GM12878 (cell line): ENCODE measurements around the gene NANOS1. TPM values are rescaled to one million over a fixed set of nuclear protein-coding genes. Genes with fewer than 3 reads are reported as not detected.
"Not testable (repeated sequence)": the region's sequence is repeated elsewhere in the genome, so short reads cannot be mapped to it uniquely, and the experiment has no call there.

Source experiments
- ATAC-seq: fragments of 200-7000 bp; cut with Tn5 transposase; 3 replicates; pipeline ENCODE4 v1.9.1; 2020; ENCODE audit warnings: mild to moderate bottlenecking, moderate library complexity
- BruUV-seq: library from RNA; stranded (reverse); fragments of 400-500 nt; replicated peaks from 2 replicates; lab custom pipeline; 2021; lab: Mats Ljungman, UMichigan
- CTCF ChIA-PET: fragments of 300-600 bp; sonication (Branson Sonifier 250); formaldehyde crosslinking; extraction: SDS; loops from one replicate; lab custom pipeline; 2021; ENCODE audit warnings: inconsistent platforms; lab: Yijun Ruan, JAX
- POLR2A ChIA-PET: fragments of 350-600 bp; formaldehyde crosslinking; extraction: SDS; loops from one replicate; lab custom pipeline; 2021; ENCODE audit warnings: inconsistent platforms; lab: Charles Lee
- RAD21 ChIA-PET: fragments of 300-600 bp; sonication (Branson Sonifier 250); formaldehyde crosslinking; loops from one replicate; lab custom pipeline; 2023; ENCODE audit warnings: antibody characterized with exemption; ENCODE audit not compliant: unreplicated experiment; lab: Charles Lee
- SMC1A ChIA-PET: fragments of 300-600 bp; sonication (Branson Sonifier 250); formaldehyde crosslinking; loops from one replicate; lab custom pipeline; 2023; ENCODE audit not compliant: unreplicated experiment, uncharacterized antibody; lab: Charles Lee
- DNase-seq: peaks from one replicate; pipeline ENCODE4 v3.0.0-alpha.2; 2011; ENCODE audit warnings: low read depth, low spot score
- FAIRE-seq: peaks from 3 replicates; lab custom pipeline; 2011; peaks lifted over from hg19 to GRCh38; lab: Jason Lieb, UNC
- H2AFZ ChIP-seq: 2 replicates; pipeline ENCODE4 v1.6.0; 2011; ENCODE audit warnings: low read depth, low read length, control low read depth; ENCODE audit not compliant: control insufficient read depth
- H3K27ac ChIP-seq: 2 replicates; pipeline ENCODE4 v1.5.1; 2011; ENCODE audit warnings: control low read depth; ENCODE audit not compliant: control insufficient read depth, insufficient read depth
- H3K27me3 ChIP-seq, 2 experiments: replicated peaks in 1 of 2; 2 replicates each; pipeline versions ENCODE4 v1.6.0 to v1.6.1; 2011; ENCODE audit warnings: low read length in 1 of 2; ENCODE audit not compliant: control insufficient read depth in 2 of 2, insufficient read depth in 2 of 2
- H3K36me3 ChIP-seq, 2 experiments: 2 replicates each; pipeline ENCODE4 v1.5.1; 2011; ENCODE audit warnings: low read length in 1 of 2; ENCODE audit not compliant: control insufficient read depth in 2 of 2, insufficient read depth in 2 of 2
- H3K4me1 ChIP-seq: 2 replicates; pipeline ENCODE4 v1.6.1; 2011; ENCODE audit warnings: mild to moderate bottlenecking, low read length, moderate library complexity, mixed read lengths; ENCODE audit not compliant: control insufficient read depth, insufficient read depth
- H3K4me2 ChIP-seq: 2 replicates; pipeline ENCODE4 v1.6.0; 2011; ENCODE audit warnings: control low read depth; ENCODE audit not compliant: control insufficient read depth, insufficient read depth
- H3K4me3 ChIP-seq: fragments of 200-600 bp; sonication (generic); 2 replicates; pipeline ENCODE4 v1.5.1; 2016
- H3K79me2 ChIP-seq: 2 replicates; pipeline ENCODE4 v1.6.0; 2011; ENCODE audit warnings: low read length; ENCODE audit not compliant: control insufficient read depth, insufficient read depth
- H3K9ac ChIP-seq: 2 replicates; pipeline ENCODE4 v1.8.0; 2011; ENCODE audit warnings: low read length, control low read depth, mixed read lengths; ENCODE audit not compliant: control insufficient read depth, insufficient read depth
- H3K9me3 ChIP-seq: replicated peaks from 3 replicates; pipeline ENCODE4 v1.5.1; 2011; ENCODE audit warnings: mild to moderate bottlenecking, low read length; ENCODE audit not compliant: control insufficient read depth, insufficient read depth
- H4K20me1 ChIP-seq: 2 replicates; pipeline ENCODE4 v1.6.0; 2011; ENCODE audit not compliant: control insufficient read depth, insufficient read depth
- ETV6 ChIP-seq, 2 experiments: fragments of 450-650 bp in 1 of 2; IDR thresholded peaks in 1 of 2; conservative IDR thresholded peaks in 1 of 2; 2 replicates each; pipeline ENCODE4 v1.6.1; 2014; ENCODE audit warnings: antibody characterized with exemption in 1 of 2, borderline replicate concordance in 1 of 2, low read depth in 1 of 2, mild to moderate bottlenecking in 1 of 2, moderate library complexity in 1 of 2
- HDAC6 ChIP-seq: fragments of 200-600 bp; sonication (generic); IDR thresholded peaks from one replicate; pipeline ENCODE4 v1.8.0; 2017; ENCODE audit warnings: antibody characterized with exemption; ENCODE audit not compliant: unreplicated experiment
- RFX5 ChIP-seq: IDR thresholded peaks from 2 replicates; pipeline ENCODE4 v1.6.1; 2011; ENCODE audit warnings: low read depth, low read length, improper control_type of control experiment
- SMARCA5 ChIP-seq: fragments of 450-650 bp; IDR thresholded peaks from 2 replicates; pipeline ENCODE4 v1.6.1; 2017; ENCODE audit warnings: mild to moderate bottlenecking
- SP1 ChIP-seq: IDR thresholded peaks from one replicate; pipeline ENCODE4 v1.6.1; 2011; ENCODE audit warnings: low read depth, low read length
- TCF3 ChIP-seq: IDR thresholded peaks from 2 replicates; pipeline ENCODE4 v1.6.1; 2012; ENCODE audit warnings: low read depth, mild to moderate bottlenecking, low read length, borderline replicate concordance; ENCODE audit not compliant: insufficient read depth
- WGBS: methylation state at CpG from one replicate; pipeline ENCODE4 v1.1.6; 2016; ENCODE audit warnings: low lambda C conversion rate; ENCODE audit not compliant: insufficient replicate concordance, insufficient coverage; ENCODE audit errors: missing lambda C conversion rate; 5-methylcytosine and 5-hydroxymethylcytosine counted together
- in situ Hi-C: fragments of 300-500 bp; cut with MboI; formaldehyde crosslinking; loops from 9 replicates; pipeline ENCODE4 v1.14.3; 2018; ENCODE audit warnings: mixed read lengths
- intact Hi-C: fragments of 100-400 bp; cut with micrococcal nuclease; formaldehyde crosslinking; loops from one replicate; pipeline ENCODE4 v1.14.2; 2022; ENCODE audit not compliant: unreplicated experiment
- polyA plus RNA-seq, 11 experiments: library from polyadenylated mRNA; depleted of rRNA in 4 of 11; unstranded in 6 of 11; stranded (reverse) in 5 of 11; fragments of >200 nt; fragmentation: Nextera tagmentation in 4 of 11; fragmentation: Illumina TruSeq in 1 of 11; extraction: Ambion mirVana in 4 of 11; extraction: Trizol in 1 of 11; gene quantifications; 1 replicate in 1 of 11; 2 replicates in 10 of 11; pipeline versions ENCODE4 v1.2.1 to v1.2.3, GENCODE V29; 2011 to 2016; ENCODE audit warnings: inconsistent platforms in 2 of 11, missing spikeins in 2 of 11, low read depth in 1 of 11
- total RNA-seq, 4 experiments: library from RNA; depleted of rRNA in 3 of 4; stranded (reverse); fragments of >200 nt in 3 of 4; fragmentation: Illumina TruSeq in 1 of 4; extraction: Trizol in 1 of 4; gene quantifications; 2 replicates each; pipeline versions ENCODE4 v1.2.1 to v1.2.3, GENCODE V29; 2013 to 2021
- TF ChIP-seq, protein P1 (sequence below): fragments of 450-650 bp; formaldehyde crosslinking; IDR thresholded peaks from 2 replicates; pipeline ENCODE4 v1.4.0; 2022; ENCODE audit warnings: mild to moderate bottlenecking, moderate library complexity
- TF ChIP-seq, protein P2 (sequence below), 3 experiments: IDR thresholded peaks in 2 of 3; conservative IDR thresholded peaks in 1 of 3; 2 replicates each; pipeline ENCODE4 v1.5.1; 2011; ENCODE audit warnings: low read depth in 3 of 3, low read length in 3 of 3, mild to moderate bottlenecking in 3 of 3, control low read depth in 2 of 3, moderate library complexity in 2 of 3, inconsistent platforms in 1 of 3, mixed read lengths in 1 of 3; ENCODE audit not compliant: control insufficient read depth in 2 of 3, insufficient read depth in 1 of 3; ENCODE audit errors: extremely low read depth in 1 of 3

Gene NANOS1
- total and polyA plus RNA-seq, 10 of the 15 experiments (the other 5 are each of a cell fraction or from before 2014, with no cell fraction given), result 0.03 to 0.55 (median 0.28) TPM; not detected in 2

DNA sequence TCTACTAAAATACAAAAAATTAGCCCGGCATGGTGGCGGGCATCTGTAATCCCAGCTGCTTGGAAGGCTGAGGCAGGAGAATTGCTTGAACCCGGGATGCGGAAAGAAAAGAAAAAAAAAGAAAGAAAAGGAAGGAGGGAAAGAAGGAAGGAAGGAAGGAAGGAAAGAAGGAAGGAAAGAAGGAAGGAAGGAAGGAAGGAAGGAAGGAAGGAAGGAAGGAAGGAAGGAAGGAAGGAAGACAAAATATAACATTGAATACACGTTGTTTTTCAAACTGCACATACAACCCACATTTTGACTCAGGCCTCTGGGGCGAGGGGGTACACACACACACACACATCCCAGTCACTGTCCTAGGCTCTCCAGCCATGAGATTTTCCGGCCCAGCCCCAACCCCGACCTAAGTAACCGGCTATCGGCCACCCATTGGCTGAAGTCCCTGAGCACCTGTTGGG is 1.0 kb upstream of the NANOS1 start:
- H3K36me3 ChIP-seq, H4K20me1 ChIP-seq, H3K79me2 ChIP-seq, FAIRE-seq, H3K27ac ChIP-seq, H3K27me3 ChIP-seq, POLR2A ChIA-PET, DNase-seq, H3K9me3 ChIP-seq, H3K9ac ChIP-seq, SMC1A ChIA-PET, H3K4me3 ChIP-seq, in situ Hi-C loops, H3K4me2 ChIP-seq, ATAC-seq, RAD21 ChIA-PET, BruUV-seq: not testable (repeated sequence)
- CTCF ChIA-PET, result interaction anchor here (2.5 kb wide), 1 partner anchor 170 kb away, joined by 10 read pairs; no protein-coding TSS in a partner anchor
- H2AFZ ChIP-seq, result peak overlapping the region; percentile 34; the same call in 1 of the 2 replicates
- H3K4me1 ChIP-seq, result peaks cover 13% of the 10 kb centered on the region
- intact Hi-C loops, result loop anchor here (5.0 kb wide), 1 partner anchor 41 kb away; no protein-coding TSS in a partner anchor
- 56% methylated on average over 10 of the region's 10 CpGs for WGBS
- peak in 1 of 2 experiments; percentile 80; a peak in 2 of 4 replicates for TF ChIP-seq ETV6 (conservative IDR thresholded peaks at IDR 0.05 in 1 of 2, IDR thresholded peaks at IDR 0.05 in 1 of 2; ENCODE audit: borderline replicate concordance in 1 of 2, low read depth in 1 of 2)

DNA sequence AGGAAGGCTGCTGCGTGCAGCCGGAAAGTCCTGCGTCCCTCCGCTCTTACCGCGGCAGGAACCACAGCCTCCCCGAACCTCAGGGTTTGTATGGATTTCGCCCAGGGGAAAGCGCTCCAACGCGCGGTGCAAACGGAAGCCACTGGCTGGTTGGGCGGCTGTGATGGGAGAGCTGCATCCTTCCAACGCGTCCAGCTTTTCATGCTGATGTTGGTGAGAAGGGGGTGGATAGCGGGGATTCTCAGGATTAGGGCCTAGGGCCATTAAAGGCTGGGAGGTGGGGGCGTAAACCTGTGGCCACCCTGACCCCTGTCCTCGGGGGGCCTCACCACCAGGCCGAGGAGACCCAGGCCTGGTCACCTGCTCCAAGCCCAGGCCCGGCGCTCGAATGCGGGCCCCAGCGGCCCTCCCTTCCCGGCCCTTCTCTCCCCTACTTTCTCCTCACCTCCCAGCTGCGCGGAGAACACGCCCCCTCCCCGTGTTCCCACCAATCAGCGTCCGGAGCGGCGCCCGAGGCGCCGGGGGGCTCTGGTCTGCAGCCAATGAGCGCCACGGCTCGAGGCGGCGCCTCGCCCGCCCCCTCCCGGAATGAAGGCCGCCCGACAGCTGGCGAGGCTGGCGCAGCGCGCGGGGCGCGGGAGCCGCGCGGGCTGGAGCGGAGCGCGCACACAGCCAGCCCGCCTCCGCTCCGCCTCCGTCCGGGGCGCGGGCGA is 458 bp upstream of the NANOS1 start:
- in situ Hi-C loops, result no loop called here
- FAIRE-seq (no peak), ATAC-seq (peak; percentile 68), DNase-seq (peak; percentile 35)
- Histone ChIP-seq H3K4me2 (peak overlapping the region; percentile 62), H4K20me1 (no peaks in the 10 kb centered on the region; the same call in 1 of the 2 replicates), H3K27ac (no peak overlapping the region), H2AFZ (peak overlapping the region; percentile 44), H3K4me1 (peaks cover 13% of the 10 kb centered on the region), H3K4me3 (peak overlapping the region; percentile 54), H3K79me2 (no peaks in the 10 kb centered on the region; the same call in 1 of the 2 replicates), H3K27me3 (no peaks in the 10 kb centered on the region; a peak in 1 of 4 replicates), H3K36me3 (peaks cover under 1 to 2% of the 10 kb centered on the region in 2 experiments; a peak in 3 of 4 replicates), H3K9me3 (no peaks in the 10 kb centered on the region), H3K9ac (no peak overlapping the region)
- WGBS, result 20% methylated on average over 49 of the region's 68 CpGs
- ChIA-PET CTCF (interaction anchor here (1.5 to 2.5 kb wide), 2 partner anchors 170 to 416 kb away, joined by 3 to 10 read pairs; no protein-coding TSS in a partner anchor), RAD21 (interaction anchor here (0.8 kb wide), 1 partner anchor 170 kb away, joined by 3 read pairs; no protein-coding TSS in a partner anchor), SMC1A (no interaction called here), POLR2A (interaction anchor here (0.6 kb wide), 1 partner anchor 54 kb away, joined by 3 read pairs; no protein-coding TSS in a partner anchor)
- no TSS peak for BruUV-seq
- intact Hi-C loops, result loop anchor here (5.0 kb wide), 1 partner anchor 42 kb away; no protein-coding TSS in a partner anchor
- TF ChIP-seq, protein P1, sequence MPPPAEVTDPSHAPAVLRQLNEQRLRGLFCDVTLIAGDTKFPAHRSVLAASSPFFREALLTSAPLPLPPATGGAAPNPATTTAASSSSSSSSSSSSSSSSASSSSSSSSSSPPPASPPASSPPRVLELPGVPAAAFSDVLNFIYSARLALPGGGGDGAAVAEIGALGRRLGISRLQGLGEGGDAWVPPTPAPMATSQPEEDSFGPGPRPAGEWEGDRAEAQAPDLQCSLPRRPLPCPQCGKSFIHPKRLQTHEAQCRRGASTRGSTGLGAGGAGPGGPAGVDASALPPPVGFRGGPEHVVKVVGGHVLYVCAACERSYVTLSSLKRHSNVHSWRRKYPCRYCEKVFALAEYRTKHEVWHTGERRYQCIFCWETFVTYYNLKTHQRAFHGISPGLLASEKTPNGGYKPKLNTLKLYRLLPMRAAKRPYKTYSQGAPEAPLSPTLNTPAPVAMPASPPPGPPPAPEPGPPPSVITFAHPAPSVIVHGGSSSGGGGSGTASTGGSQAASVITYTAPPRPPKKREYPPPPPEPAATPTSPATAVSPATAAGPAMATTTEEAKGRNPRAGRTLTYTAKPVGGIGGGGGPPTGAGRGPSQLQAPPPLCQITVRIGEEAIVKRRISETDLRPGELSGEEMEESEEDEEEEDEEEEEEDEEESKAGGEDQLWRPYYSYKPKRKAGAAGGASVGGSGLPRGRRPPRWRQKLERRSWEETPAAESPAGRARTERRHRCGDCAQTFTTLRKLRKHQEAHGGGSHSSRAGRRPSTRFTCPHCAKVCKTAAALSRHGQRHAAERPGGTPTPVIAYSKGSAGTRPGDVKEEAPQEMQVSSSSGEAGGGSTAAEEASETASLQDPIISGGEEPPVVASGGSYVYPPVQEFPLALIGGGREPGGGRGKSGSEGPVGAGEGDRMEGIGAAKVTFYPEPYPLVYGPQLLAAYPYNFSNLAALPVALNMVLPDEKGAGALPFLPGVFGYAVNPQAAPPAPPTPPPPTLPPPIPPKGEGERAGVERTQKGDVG (CRISPR knock-in tag), result no peak
- TF ChIP-seq SMARCA5 (no peak), SP1 (peak; percentile 59), HDAC6 (no peak), RFX5 (peak; percentile 42; the same call in 1 of the 2 replicates), TCF3 (0 out of 2 replicates have a peak, but pooled peaks have one; percentile 39)
- TF ChIP-seq, protein P2, sequence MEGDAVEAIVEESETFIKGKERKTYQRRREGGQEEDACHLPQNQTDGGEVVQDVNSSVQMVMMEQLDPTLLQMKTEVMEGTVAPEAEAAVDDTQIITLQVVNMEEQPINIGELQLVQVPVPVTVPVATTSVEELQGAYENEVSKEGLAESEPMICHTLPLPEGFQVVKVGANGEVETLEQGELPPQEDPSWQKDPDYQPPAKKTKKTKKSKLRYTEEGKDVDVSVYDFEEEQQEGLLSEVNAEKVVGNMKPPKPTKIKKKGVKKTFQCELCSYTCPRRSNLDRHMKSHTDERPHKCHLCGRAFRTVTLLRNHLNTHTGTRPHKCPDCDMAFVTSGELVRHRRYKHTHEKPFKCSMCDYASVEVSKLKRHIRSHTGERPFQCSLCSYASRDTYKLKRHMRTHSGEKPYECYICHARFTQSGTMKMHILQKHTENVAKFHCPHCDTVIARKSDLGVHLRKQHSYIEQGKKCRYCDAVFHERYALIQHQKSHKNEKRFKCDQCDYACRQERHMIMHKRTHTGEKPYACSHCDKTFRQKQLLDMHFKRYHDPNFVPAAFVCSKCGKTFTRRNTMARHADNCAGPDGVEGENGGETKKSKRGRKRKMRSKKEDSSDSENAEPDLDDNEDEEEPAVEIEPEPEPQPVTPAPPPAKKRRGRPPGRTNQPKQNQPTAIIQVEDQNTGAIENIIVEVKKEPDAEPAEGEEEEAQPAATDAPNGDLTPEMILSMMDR (IDR thresholded peaks at IDR 0.05 in 2 of 3, conservative IDR thresholded peaks at IDR 0.05 in 1 of 3; ENCODE audit: control insufficient read depth in 2 of 3, extremely low read depth in 1 of 3, insufficient read depth in 1 of 3, low read depth in 3 of 3, low read length in 3 of 3), result peak; percentile 9 to 24 (median 10); a peak in 2 of 6 replicates
